GM12864 (cell line): Measurements from ENCODE around the gene NETO1.

ENCODE experiments used
- DNase-seq: peaks from one replicate; pipeline ENCODE4 v3.0.0-alpha.2; 2011; ENCODE audit warnings: low read depth
- H3K4me3 ChIP-seq: 2 replicates; pipeline ENCODE4 v1.5.1; 2011; ENCODE audit warnings: mild to moderate bottlenecking, low read depth, low read length, control low read depth
- CTCF ChIP-seq: IDR thresholded peaks from 2 replicates; pipeline ENCODE4 v1.5.1; 2011; ENCODE audit warnings: low read depth, mild to moderate bottlenecking, moderate library complexity, low read length, control low read depth, inconsistent platforms; ENCODE audit errors: missing control alignments

The NETO1 gene

DNA sequence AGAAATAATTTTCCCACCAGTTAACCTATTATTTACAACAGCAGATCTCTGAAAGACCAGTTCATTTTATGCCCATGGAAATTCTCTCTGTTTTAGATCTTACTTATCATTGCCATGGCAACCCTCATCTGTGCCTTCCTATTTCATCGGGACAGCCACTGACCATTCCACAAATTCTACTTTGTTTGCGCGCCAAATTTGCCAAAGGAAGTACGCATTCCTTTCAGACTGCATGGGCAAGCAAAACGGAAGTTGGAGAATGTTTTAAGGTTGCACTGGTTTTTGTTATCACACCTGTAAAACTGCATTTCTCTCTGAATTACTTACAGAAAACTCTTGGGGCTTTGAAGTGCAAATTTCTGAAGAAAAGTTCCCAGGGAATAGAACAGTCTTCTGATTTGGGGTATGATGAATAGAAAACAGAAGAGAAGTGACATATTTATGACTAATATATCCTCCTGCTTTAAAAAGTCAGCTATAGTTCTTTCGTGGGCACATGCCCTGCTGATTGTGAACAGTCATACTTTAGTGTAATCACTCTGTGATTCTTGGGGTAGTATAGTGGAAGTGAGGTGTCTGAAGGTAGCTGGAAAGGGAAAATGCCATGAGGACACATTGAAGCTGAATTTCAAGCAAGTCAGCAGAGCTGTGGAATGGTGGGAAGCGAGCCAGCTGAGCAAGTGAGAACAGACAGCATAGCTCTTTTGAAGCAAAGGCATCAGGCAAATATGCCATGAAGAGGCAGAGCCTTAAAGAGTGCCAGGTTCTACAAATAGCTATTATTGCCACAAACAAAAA lies 20.9 kb downstream of the NETO1 start:
- no peak for TF ChIP-seq CTCF
- no peak for DNase-seq
- no peak overlapping the region for H3K4me3 ChIP-seq

DNA sequence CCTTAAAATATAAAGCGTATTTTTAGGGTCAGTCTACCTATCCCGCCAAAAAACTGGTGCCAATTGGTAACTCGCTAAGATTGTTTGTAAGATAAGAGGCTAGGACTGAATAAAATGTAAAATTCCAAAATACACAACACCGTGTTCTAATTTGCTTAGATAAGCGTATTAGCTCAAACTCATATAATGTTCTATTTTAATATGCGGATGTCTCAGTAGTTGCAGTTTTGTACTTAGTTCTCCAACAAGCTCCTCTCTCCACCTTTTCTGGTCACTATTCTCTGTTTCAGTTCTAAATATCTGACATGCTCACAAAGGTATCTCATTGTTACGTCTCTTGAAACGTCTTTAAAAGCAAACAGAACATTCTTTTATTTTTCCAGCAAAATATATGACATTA lies 24.0 kb downstream of the NETO1 start:
- H3K4me3 ChIP-seq = no peak overlapping the region
- no peak for DNase-seq

DNA sequence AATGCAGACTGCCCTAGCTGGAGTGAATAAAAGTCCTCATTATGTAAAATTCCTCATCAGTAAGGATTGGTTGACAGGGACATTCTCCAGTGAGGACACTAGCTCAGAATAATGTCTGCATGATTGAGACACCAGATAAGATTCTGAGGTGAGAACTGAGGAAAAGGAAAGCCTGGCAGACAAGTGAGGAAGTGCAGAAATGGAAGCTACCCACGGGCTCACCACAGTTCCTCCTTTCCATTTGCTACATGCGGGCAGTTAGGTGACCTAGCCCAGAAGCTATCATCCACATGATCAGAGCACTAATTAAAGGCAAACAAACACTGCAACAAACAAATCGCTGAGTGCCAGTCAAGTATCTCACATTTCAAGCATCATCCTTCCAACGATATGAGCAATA lies 27.7 kb downstream of the NETO1 start:
- no peak overlapping the region for H3K4me3 ChIP-seq
- no peak for TF ChIP-seq CTCF
- DNase-seq = no peak

More for the DNA sequence above, 24.0 kb downstream of the NETO1 start:
- no peak for TF ChIP-seq CTCF

DNA sequence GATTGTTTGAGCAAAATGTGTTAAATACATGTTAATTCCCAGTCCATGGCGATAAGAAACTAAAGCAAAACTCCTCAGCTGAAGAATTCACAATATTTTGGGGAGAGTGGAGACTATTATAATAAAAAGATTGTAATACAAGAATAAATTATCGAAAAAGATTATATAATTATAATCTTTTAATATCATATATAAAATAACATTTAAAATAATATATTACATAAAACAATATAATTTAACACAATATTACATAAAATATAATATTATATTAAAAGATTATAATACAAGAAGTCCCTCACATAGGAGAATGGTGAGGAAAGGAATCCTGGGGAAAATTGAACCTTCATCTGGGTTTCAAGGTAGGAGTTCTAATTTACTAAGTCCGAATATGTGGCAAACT lies 33.1 kb downstream of the NETO1 start:
- TF ChIP-seq CTCF = no peak
- DNase-seq = no peak
- no peak overlapping the region for H3K4me3 ChIP-seq

DNA sequence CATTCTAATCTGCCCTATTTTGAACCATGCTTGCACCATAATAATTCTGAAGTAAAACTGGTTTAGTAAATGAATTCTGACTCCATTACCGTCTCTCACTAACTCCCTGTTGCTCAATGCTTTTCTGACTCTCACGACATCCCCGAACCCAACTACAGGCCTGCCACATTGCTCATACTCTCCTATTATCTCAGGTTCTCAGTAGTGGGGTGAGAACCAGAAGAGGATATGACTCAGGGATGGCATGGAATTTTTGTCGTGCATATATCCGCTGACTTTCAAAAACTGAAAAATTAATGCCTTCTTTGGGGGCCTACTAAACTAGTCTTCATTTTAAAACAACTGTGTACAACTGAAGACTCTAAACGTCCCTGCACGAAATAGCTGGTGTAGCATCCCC lies 34.3 kb downstream of the NETO1 start:
- no peak for DNase-seq
- no peak overlapping the region for H3K4me3 ChIP-seq
- no peak for TF ChIP-seq CTCF

DNA sequence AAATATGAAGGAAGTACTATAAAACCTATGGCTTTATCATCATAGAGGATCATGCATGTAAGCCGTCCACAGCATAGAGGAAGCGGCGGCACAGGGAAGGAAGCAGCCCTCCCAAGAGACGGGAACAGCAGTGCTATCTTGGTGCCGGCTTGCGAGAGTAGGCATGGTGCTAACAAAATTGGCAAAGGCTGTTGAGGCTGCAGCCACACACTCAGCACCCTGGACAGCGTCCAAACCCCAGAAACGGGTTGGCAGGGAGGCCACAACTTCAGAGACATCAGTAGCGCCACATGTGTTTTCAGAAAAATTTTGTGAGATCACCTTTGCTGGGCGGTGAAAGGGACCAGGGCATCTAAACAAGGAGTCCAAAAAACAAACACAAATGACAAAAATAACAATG lies 37.7 kb downstream of the NETO1 start:
- no peak for DNase-seq
- no peak for TF ChIP-seq CTCF
- H3K4me3 ChIP-seq = no peak overlapping the region

GRCh38 chr18:72828601-72829000 lies 39.2 kb downstream of the NETO1 start:
- TF ChIP-seq CTCF = no peak
- no peak for DNase-seq
- H3K4me3 ChIP-seq = no peak overlapping the region
